HG02642 (cell line): ENCODE results near the gene EDNRA.

Experiments used
- ATAC-seq: cut with Tn5 transposase; IDR thresholded peaks from one replicate; pipeline ENCODE4 v1.9.1; 2021; ENCODE audit warnings: mild to moderate bottlenecking; ENCODE audit not compliant: unreplicated experiment, poor library complexity

The EDNRA gene

DNA sequence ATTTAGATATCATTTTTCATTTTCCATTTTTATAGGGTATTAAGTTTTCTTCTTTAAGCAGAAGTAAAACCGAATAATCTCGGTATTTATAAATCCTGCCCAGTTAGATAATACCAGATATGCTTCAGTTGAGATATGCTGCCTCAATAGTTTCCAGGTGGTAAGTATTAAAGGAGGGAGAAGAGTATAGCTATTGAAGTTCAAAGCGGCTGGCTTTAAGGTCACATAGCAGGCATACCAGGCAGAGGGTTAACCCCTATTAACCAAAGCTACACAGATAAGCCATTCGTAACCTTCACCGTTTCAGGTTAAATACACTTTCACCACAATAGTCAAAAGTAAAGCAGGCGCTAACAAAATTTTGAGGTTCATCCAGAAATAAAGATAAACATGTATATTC is 54.2 kb downstream of the EDNRA start:
- no peak for ATAC-seq

DNA sequence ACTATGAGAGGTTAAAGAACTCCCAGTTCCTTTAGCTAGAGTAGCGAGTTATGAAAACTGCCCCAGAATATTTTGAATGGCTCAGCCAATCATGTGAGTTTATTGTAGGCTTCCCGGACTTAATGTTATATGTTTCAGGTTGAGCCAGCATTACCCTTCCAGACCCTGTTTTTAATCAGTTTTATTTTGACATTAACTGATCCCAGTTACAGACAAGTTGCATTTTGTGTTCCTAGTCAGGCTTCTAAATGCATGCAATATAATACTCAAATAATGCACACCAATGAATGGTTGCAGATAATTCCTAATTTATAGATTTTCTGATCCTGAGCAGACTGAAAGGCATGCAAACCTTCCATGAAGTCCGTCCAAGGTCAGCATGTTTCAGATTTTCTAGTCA is 57.8 kb downstream of the EDNRA start:
- no peak for ATAC-seq

DNA sequence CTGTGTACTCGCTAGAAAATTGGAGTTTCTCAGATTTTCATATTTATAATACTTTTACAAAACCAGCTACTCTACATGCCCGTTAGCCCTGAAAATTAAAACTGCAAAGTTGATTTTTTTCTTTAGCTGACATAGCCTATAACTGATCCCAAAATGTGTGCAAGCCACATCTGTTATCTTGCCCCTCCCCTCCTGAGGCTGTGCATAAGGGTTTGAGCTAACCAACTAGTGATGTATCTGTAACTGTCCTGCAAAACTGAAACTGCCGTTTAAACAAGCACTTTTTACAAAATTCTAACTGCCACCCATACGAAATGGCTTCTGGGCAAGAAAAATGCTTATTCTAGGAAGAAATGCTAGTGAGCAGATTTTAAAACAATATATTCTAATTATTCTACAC is 59.1 kb downstream of the EDNRA start:
- no peak for ATAC-seq

DNA sequence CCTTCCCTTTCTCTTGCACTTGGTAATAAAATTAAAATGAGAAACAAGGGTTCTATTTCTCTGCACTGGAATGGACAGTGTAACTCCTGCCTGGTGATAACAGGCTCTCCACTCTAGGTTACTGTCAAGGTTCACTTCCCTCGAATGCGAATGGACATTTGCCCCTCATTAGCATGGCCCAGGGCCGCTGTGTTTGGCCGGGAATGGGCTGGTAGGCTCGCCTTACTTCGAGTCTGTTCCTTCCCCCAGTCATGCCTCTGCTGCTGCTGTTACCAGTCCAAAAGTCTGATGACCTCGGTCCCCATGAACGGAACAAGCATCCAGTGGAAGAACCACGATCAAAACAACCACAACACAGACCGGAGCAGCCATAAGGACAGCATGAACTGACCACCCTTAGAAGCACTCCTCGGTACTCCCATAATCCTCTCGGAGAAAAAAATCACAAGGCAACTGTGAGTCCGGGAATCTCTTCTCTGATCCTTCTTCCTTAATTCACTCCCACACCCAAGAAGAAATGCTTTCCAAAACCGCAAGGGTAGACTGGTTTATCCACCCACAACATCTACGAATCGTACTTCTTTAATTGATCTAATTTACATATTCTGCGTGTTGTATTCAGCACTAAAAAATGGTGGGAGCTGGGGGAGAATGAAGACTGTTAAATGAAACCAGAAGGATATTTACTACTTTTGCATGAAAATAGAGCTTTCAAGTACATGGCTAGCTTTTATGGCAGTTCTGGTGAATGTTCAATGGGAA is 61.5 kb downstream of the EDNRA start:
- no peak for ATAC-seq

DNA sequence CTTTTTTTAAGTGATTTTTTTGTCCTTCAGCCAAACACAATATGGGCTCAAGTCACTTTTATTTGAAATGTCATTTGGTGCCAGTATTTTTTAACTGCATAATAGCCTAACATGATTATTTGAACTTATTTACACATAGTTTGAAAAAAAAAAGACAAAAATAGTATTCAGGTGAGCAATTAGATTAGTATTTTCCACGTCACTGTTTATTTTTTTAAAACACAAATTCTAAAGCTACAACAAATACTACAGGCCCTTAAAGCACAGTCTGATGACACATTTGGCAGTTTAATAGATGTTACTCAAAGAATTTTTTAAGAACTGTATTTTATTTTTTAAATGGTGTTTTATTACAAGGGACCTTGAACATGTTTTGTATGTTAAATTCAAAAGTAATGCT is 62.1 kb downstream of the EDNRA start:
- no peak for ATAC-seq

DNA sequence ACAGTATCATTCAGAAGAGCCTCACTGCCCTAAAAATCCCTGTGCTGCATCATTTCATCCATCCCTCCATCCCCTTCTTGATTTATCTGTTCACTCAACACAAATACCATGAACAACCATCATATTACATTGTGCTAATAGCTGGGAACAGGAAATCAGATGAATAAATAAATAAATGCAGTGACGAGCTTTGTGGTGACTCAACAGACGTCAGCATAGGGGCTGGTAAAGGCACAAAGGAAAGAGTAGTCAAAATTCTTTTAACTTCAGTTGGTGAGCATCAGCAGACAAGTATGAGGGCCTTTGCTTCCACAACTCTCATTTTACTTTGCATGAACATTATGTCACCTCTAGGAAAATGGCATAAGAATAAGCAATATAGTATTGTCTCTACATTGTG is 65.5 kb downstream of the EDNRA start:
- ATAC-seq: no peak

DNA sequence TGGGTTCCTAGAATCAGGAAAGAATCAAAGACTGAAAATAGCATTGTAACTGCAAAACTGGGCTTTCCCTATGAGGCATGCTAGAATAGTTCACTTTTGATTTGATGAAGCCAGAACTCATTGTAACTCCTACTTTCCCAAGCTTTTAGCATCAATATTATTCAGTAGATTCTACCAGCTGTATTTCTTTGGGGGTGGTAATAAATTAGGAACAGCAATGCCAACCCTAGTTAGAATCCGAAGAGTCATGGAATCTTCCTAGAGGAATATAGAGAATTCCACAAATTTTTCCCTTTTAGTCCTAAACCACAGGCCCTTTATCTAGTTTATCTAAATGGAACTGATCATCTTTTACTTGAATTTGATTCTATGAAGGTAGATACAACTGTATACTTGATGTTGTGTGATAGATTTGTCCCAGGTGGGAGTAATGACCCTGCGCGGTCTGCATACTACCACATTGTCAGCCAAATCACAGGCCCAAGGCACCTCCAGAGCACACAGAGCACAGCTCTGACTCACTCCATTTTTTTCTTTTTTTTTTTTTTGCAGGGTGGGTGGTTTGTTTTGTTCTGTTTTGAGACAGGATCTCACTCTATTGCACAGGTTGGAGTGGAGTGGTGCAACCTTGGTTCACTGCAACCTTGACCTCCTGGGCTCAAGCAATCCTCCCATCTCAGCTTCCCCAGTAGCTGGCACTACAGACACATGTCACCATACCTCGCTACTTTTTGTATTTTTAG is 66.6 kb downstream of the EDNRA start:
- peak; percentile 48 for ATAC-seq

DNA sequence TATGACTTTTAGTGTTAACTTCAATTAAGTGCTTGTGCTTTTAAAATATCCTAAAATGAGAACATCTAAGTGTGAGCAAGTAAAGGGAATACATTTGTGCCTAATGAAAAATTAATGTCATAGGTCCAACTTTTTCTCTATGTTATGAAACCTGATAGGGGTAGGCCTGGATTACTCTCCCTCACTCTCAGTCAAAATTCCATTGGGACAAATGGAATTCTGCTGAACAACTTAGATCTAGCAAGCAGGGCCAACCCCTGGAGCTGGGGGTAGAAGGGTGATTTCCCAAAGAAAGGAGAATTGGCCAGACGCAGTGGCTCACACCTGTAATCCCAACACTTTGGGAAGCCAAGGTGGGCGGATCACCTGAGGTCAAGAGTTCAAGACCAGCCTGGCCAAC is 67.4 kb downstream of the EDNRA start:
- ATAC-seq: no peak

DNA sequence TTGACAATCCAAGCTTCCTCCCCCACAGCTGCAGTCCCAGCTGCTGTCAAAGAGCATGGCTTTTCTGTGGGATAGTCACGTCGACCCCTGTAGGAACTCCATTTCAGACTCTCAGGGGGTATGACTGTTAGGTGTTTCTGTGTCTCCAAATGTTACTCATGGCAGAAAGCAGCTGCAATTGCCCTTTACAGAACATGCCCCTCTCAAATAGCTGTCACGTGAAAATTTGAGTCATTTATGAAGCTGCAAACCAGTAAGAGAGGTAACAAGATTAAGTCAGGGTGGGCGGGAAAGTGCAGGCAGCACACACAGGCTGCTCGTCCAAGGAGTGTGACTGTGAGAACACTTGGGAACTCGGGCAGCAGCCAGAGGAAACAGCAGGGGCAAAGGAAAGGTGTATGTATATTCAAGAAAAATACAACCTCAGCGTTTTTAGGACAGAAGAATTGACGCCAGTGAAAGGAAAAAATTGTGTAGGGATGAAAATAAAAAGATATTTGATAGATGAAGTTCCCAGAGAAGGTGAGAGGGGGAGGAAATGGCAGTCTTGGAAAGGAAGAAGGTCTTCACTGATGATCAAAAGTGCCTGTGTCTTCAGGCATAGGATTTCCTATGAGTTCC is 69.8 kb downstream of the EDNRA start:
- peak; percentile 68 for ATAC-seq

DNA sequence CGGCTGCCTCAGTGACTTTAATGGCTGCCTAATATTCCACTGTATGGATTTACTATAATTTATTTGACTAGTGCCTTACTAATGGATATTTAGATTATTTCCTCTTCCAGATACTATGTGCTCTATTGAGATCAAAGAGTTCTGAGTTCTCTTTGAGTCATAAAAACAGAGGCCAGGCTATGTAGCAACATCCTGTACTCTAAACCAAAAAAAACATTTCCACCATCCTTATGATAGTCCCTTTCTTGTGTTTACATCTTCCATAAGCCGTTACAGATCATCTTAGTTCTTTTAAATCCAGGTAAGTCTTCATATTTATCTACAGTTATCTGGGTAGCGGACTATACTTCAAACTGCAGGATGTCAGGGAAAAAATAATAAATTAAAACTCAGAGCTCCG is 79.7 kb downstream of the EDNRA start:
- no peak for ATAC-seq

DNA sequence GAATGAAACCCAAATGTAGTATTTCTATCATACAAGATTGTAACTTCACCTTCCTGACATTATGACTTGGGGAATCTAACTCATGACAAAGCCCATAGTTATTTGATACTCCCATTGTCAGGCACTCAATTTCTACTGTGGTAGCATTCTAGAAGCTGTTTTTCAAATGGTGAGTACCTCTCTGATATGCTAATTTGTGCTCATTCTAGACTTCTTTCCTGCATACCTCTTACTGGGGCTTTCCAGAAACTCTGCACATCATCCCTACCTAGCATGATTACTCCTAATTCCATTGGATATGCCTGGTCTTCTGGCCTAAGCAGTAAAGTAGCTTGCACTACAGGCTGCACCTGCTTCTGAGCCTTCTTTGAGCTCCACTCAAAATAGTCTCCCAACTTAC is 85.9 kb downstream of the EDNRA start:
- ATAC-seq: no peak

DNA sequence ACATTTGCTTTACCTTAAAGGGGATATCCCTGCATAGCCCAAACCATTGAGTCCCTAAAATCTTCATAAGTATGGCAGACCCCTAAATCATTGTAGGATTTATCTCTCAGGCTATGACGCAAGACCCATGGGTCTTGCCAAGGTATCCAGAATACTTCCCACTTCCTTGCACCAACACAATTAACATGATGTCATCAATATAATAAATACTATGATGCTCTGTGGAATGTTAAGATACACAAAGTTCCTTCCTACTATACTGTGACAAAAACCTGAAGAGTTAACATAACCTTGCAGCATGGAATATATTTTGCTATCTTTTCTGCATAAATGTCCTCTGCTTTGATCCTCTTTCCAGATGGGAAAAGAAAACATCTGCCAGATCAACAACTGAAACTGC is 86.4 kb downstream of the EDNRA start:
- no peak for ATAC-seq

DNA sequence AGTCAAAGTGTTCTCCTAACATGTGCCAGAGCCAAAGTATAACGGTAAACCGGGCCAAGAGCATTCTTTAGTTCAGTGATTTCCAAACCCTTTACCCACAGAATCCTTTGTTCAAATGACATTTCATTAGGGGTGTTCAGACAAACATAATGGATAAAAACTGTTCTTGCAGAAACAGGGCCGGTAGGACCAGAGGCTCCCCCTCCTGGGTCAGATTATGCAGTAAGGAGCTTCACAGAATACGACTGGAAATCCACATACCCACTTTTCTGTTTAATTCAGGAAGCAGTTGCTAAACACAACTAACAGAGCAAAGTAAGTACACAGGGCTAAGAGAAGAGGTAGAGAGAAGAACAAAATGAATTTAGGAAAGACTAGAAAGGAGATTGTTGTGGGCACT is 89.7 kb downstream of the EDNRA start:
- ATAC-seq: no peak

DNA sequence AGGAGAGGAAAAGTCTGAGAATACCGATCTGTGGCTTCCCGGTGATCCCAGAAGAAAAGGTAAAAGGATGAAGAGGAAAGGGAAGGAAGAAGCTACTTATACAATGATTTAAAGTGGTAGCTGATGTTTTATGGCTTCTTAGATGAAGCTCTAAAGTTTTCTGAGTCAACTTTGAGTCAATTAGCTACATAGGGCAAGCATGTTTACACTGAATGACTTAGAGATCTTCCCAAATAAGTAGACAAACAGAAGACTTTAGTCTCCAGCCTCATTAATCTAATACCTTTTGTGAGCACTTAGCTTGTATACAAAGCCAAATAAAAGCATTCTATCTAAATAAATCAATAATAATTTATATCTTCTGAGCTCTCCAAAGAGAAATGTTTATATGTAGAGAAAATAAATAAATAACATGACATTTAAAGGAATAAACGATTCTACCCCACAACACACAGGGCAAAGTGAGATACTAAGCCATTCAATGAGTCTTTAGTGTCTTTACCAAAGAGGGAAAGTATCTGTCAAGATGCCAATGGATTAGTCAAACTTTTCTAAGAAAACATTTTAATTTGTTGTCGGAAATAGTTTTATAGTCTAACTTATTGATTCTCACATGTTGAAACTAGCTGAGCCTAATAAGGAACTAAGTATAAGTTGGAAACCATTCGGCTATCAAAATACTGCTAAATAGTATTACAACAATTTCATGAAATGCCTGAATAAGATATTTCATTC is 90.3 kb downstream of the EDNRA start:
- no peak for ATAC-seq

DNA sequence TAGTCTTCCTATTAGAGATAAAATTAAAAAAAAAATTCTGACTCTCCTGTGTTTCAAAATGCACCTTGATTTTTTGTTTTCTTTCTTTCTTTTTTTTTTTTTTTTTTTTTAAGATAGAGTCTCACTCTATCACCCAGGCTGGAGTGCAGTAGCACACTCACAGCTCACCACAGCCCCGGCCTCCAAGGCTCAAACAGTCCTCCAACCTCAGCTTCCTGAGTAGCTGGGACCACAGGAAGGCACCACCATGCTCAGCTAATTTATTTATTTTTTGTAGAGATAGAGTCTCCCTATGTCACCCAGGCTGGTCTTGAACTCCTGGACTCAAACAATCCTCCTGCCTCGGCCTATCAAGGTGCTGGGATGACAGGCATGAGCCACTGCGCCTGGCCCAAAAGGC is 95.2 kb downstream of the EDNRA start:
- ATAC-seq: no peak

DNA sequence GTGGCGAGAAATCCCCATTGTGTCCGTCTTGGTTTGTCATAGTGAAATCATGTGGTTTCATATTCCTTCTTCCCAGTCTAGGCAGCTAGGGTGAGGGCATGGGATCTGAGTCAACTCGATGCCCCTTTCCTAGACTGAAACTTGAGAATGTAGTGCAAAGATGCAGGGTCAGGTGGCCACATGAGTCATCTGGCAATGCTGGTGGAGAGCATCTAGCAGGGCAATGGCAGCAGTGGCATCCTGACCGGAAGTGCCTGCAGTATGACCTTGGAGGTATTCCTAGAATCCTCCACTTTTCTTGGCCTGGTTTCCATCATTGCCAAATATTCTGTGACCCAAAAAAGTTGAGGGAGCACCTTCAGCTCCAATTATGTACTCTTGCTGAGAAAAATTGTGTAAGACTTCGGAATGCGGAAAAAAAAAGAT is 97.2 kb downstream of the EDNRA start:
- no peak for ATAC-seq

DNA sequence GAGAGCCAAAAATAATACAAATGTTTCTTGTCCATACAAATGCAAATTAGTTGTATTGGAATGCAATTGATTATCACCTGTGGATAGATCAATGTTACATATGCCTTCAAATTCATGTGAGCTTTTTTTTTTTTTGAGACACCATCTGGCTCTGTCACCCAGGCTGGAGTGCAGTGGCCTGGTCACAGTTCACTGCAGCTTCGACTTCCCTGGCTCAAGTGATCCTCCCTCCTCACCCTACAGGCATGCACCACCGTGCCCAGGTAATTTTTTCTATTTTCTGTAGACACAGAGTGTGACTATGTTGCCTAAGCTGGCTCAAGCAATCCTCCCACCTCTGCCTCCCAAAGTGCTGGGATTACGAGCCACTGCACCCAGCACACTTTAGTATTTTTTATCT is 97.7 kb downstream of the EDNRA start:
- no peak for ATAC-seq

DNA sequence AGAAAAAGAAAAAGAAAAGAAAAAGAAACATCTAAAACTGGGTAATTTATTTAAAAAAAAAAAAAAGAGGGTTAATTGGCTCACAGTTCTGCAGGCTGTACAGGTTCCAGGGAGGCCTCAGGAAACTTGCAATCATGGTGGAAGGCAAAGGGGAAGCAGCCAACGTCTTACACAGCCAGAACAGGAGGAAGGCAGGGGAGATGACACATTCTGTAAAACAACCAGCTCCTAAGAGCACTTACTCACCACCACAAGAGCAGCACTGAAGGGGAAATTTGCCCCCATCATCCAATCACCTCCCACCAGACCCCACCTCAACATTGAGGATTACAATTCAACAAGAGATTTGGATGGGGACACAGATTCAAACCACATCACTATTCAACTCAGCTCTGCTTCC is 99.5 kb downstream of the EDNRA start:
- no peak for ATAC-seq

DNA sequence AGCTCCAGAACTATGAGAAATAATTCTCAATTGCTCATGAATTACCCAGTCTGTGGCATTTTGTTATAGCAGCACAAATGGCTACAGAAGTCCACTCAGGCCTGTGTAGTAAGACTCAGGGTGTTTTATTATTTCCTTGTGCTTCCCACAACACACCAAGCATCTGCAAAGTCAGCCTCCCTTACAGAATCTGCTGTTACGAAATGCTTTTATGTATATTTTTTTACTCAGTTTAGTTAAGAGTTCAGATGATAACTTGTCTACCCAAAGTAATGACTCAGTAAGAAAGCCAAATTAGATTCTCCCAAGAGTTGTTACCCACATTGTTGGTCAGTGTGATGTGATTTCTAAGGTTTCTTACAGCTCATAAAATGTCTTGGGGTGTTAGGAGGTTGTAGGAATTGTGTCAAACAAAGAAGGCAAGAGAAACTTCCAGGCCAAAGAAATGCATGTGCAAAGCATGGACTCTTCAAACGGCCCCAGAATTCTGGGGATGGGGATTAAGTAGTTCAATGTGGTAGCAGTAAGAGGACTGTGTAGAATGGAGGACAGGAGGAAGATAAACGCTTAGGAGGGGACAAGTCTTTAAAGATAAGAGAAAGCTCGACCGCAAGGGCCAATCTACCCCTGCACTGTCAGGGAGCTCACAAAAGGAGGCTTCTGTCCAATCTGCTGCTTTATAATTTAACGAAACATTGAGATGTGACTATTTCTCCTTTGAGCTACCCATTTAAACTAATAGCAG is 100.9 kb downstream of the EDNRA start:
- no peak for ATAC-seq

DNA sequence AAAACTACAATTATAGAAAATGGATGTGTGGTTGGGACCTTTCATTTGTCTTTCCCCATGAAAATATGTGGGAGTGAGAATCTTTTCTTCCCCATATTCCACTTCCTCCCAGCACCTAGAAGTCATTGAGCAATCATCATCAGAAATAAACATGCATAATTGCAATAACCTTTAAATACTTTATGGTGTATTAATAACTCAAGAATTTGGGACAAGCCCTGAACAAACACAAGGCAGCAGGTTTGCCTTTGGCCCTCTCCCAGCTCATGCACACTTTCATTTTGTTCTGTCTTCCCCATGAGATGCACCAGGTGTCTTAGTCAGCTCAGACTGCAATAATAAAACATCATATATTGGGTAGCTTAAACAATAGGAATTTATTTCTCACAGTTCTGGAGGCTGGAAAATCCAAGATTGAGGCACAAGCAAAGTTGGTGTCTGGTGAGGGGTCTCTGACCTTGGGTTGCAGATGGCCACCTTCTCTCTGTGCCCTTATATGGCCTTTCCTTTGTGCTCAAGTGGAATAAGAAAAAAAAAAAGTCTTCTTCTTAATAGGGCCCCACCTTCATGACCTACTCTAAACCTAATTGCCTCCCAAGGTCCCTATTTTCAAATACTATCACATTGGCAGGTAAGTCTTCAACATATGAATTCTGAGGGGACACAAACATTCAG is 101.6 kb downstream of the EDNRA start:
- ATAC-seq: no peak
